Chondrocyte (in vitro differentiated cells): ENCODE data around the gene EPHB2. TPM values are rescaled to one million over a fixed set of nuclear protein-coding genes. Genes with fewer than 3 reads are reported as not detected.

Source experiments
- DNase-seq: peaks from one replicate; pipeline ENCODE4 v3.0.0; 2021; ENCODE audit warnings: mixed read lengths, low spot score
- H3K27ac Mint-ChIP-seq: one replicate; pipeline ENCODE4 v1.8.0; 2021; ENCODE audit warnings: mild to moderate bottlenecking, moderate library complexity, mixed read lengths; ENCODE audit not compliant: unreplicated experiment
- H3K27me3 Mint-ChIP-seq: 2 replicates; pipeline ENCODE4 v1.8.0; 2021; ENCODE audit warnings: low read depth, mixed read lengths
- H3K36me3 Mint-ChIP-seq: 2 replicates; pipeline ENCODE4 v1.8.0; 2021; ENCODE audit warnings: low read depth, mixed read lengths
- H3K4me1 Mint-ChIP-seq: 2 replicates; pipeline ENCODE4 v1.8.0; 2021; ENCODE audit warnings: low read depth, mild to moderate bottlenecking, mixed read lengths
- H3K4me3 Mint-ChIP-seq: one replicate; pipeline ENCODE4 v1.8.0; 2021; ENCODE audit warnings: mild to moderate bottlenecking, moderate library complexity, mixed read lengths; ENCODE audit not compliant: unreplicated experiment
- H3K9me3 Mint-ChIP-seq: 2 replicates; pipeline ENCODE4 v1.8.0; 2021; ENCODE audit warnings: low read depth, mixed read lengths
- total RNA-seq: library from RNA; stranded (reverse); gene quantifications from 3 replicates; pipeline ENCODE4 v1.2.1, GENCODE V29; 2021
- TF ChIP-seq, protein P1 (sequence below): fragments of 200-600 bp; sonication (generic); IDR thresholded peaks from 2 replicates; pipeline ENCODE4 v1.5.0; 2021; ENCODE audit warnings: antibody characterized with exemption, mild to moderate bottlenecking, moderate library complexity

The EPHB2 gene
- total RNA-seq, 1 donor from 2014 or later, result 44.6 TPM

DNA sequence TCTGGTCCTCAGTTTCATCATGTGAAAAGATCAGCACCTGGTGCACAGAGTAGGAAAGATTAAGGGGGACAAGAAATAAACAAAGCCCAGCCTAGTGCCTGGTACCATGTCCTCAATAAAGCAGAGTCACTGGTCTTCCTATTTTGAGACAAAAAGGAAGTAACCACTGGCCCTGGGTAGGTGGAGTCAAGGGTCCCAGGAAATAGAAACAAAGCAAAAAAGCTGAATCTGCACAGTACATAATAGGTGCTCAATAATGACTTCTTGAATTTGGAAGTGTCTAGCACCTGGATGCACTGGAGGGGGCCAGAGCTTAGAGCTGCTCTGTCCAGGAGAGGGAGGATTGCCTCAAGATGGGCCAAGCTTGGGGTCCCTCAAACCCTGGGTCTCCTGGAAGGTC, 1.9 kb upstream of the EPHB2 start:
- Mint-ChIP-seq H3K4me1 (peaks cover 22% of the 10 kb centered on the region), H3K4me3 (no peak overlapping the region), H3K9me3 (no peaks in the 10 kb centered on the region), H3K27ac (no peak overlapping the region), H3K36me3 (no peaks in the 10 kb centered on the region), H3K27me3 (no peaks in the 10 kb centered on the region)
- TF ChIP-seq, protein P1, sequence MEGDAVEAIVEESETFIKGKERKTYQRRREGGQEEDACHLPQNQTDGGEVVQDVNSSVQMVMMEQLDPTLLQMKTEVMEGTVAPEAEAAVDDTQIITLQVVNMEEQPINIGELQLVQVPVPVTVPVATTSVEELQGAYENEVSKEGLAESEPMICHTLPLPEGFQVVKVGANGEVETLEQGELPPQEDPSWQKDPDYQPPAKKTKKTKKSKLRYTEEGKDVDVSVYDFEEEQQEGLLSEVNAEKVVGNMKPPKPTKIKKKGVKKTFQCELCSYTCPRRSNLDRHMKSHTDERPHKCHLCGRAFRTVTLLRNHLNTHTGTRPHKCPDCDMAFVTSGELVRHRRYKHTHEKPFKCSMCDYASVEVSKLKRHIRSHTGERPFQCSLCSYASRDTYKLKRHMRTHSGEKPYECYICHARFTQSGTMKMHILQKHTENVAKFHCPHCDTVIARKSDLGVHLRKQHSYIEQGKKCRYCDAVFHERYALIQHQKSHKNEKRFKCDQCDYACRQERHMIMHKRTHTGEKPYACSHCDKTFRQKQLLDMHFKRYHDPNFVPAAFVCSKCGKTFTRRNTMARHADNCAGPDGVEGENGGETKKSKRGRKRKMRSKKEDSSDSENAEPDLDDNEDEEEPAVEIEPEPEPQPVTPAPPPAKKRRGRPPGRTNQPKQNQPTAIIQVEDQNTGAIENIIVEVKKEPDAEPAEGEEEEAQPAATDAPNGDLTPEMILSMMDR, result no peak
- no peak for DNase-seq

DNA sequence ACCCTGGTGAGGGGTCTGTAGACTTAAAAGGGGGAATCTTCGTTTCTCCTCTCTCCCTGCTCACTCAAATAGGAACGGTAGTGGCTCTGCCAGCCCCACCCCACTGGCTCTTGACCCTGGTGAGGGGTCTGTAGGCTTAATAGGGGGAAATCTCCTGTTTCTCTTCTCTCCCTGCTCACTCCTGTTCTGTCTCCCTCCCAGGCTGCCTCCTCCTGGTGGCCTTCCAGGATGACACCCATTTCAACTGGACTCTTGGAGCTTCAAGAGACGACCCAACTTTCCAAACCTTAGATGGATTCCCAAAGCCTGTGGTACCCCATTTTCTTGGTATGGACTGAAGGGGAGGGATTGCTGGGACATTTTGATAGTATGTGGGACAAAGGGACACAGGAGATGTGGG, 1.4 kb upstream of the EPHB2 start:
- peaks cover 27% of the 10 kb centered on the region for H3K4me1 Mint-ChIP-seq
- no peak for DNase-seq
- H3K27me3 Mint-ChIP-seq, result no peaks in the 10 kb centered on the region
- no peak overlapping the region for H3K27ac Mint-ChIP-seq
- no peak overlapping the region for H3K4me3 Mint-ChIP-seq
- no peaks in the 10 kb centered on the region for H3K9me3 Mint-ChIP-seq
- no peaks in the 10 kb centered on the region for H3K36me3 Mint-ChIP-seq
- TF ChIP-seq, protein P1, result peak; percentile 53

GRCh38 chr1:22709891-22710700, 543 bp upstream of the EPHB2 start:
- TF ChIP-seq, protein P1, result no peak

GRCh38 chr1:22711071-22711470, 432 bp downstream of the EPHB2 start:
- DNase-seq, result no peak
- H3K4me1 Mint-ChIP-seq, result peaks cover 31% of the 10 kb centered on the region
- no peaks in the 10 kb centered on the region for H3K9me3 Mint-ChIP-seq
- no peaks in the 10 kb centered on the region for H3K27me3 Mint-ChIP-seq
- H3K36me3 Mint-ChIP-seq, result peaks cover 3% of the 10 kb centered on the region
- TF ChIP-seq, protein P1, result no peak
- no peak overlapping the region for H3K4me3 Mint-ChIP-seq
- H3K27ac Mint-ChIP-seq, result no peak overlapping the region

More at GRCh38 chr1:22709891-22710700, 543 bp upstream of the EPHB2 start:
- H3K27me3 Mint-ChIP-seq, result no peaks in the 10 kb centered on the region
- peaks cover 31% of the 10 kb centered on the region for H3K4me1 Mint-ChIP-seq
- DNase-seq, result no peak
- H3K27ac Mint-ChIP-seq, result peak overlapping the region; percentile 38
- no peaks in the 10 kb centered on the region for H3K9me3 Mint-ChIP-seq
- peaks cover 3% of the 10 kb centered on the region for H3K36me3 Mint-ChIP-seq
- H3K4me3 Mint-ChIP-seq, result peak overlapping the region; percentile 70

DNA sequence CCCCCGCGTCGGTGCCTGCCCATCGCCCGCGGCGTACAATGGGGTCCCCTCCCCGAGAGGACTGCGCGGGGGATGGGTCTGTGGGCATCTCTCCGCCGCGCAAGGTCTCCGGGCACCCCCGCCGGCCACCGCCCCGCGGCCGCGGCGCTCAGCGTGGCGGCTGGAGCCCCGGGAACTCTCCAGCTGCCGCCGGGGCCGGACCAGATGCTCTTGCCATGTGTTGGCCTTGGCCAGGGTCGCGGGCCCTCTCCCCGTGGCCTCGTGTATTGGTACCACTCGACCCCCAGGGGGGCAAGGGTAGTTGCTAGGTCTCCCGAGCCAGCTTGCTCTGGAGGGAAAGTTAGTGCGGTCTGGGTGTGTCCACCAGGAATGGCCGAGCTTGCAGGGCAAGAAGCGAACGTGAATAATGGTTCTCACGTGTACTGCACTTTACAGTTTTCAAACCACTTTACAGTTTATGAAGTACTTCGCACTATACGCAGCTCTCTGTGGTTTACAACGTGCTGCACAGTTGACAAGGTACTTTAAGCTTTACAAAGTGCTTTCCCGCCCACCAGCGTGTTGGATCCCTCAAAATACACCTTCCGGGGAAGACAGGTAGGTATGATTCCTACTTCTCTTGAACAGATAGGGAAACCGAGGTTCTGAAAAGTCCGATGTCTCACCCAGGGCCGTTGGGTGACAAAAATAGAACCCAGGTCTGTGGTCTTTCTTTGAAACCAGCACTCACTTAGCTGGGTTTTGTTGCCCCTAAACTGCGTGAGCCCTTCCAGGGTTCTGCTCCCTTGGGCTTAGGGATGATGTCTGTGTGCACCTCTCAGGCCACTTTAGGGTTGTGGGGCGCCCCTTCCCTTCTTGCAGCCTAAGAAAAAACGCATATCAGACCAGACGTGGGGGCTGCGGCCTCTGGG, 1.2 kb downstream of the EPHB2 start:
- H3K9me3 Mint-ChIP-seq, result no peaks in the 10 kb centered on the region
- H3K4me1 Mint-ChIP-seq, result peaks cover 35% of the 10 kb centered on the region
- peaks cover 3% of the 10 kb centered on the region for H3K36me3 Mint-ChIP-seq
- TF ChIP-seq, protein P1, result no peak
- peak overlapping the region; percentile 61 for H3K27ac Mint-ChIP-seq
- H3K27me3 Mint-ChIP-seq, result no peaks in the 10 kb centered on the region
- H3K4me3 Mint-ChIP-seq, result peak overlapping the region; percentile 81
- no peak for DNase-seq
